ENCODE results near the gene ACTA1. TPM values are rescaled to one million over a fixed set of nuclear protein-coding genes. Genes with fewer than 3 reads are reported as not detected.

ACTA1 gene
- total and polyA plus RNA-seq, 2 experiments from 2014 or later: 0.28 to 0.33 TPM

- no peaks in the 10 kb centered on the region for H3K79me2 ChIP-seq
- no peaks in the 10 kb centered on the region for H3K4me1 ChIP-seq (ENCODE audit: insufficient read depth)
- H3K9me2 ChIP-seq (replicated peaks; ENCODE audit: insufficient read depth): no peaks in the 10 kb centered on the region
- TF ChIP-seq EZH2 (IDR thresholded peaks at IDR 0.05; ENCODE audit: borderline replicate concordance): no peak
- TF ChIP-seq EZH2phosphoT487 (IDR thresholded peaks at IDR 0.05; ENCODE audit: low read depth, severe bottlenecking, unreplicated experiment): no peak
- no peak for TF ChIP-seq CTCF (IDR thresholded peaks at IDR 0.05; ENCODE audit: poor library complexity)
- no peak overlapping the region for H3K4me3 ChIP-seq
- H3K27ac ChIP-seq: no peak overlapping the region
- H4K20me1 ChIP-seq (ENCODE audit: insufficient read depth, poor library complexity, severe bottlenecking): no peaks in the 10 kb centered on the region
- H3K9me3 ChIP-seq (ENCODE audit: low read depth): no peaks in the 10 kb centered on the region
- no peaks in the 10 kb centered on the region for H3K27me3 ChIP-seq
- 93% methylated on average over 4 of the region's 4 CpGs for WGBS (ENCODE audit: low lambda C conversion rate, missing lambda C conversion rate)
- H3K4me2 ChIP-seq: no peak overlapping the region
- no peak overlapping the region for H2AFZ ChIP-seq
- no peaks in the 10 kb centered on the region for H3K36me3 ChIP-seq (replicated peaks; ENCODE audit: insufficient read depth, low read depth)
- no peak for DNase-seq (ENCODE audit: low spot score)
Observed at GRCh38 chr1:229457436-229457835, 23.5 kb upstream of the ACTA1 start.

DNA sequence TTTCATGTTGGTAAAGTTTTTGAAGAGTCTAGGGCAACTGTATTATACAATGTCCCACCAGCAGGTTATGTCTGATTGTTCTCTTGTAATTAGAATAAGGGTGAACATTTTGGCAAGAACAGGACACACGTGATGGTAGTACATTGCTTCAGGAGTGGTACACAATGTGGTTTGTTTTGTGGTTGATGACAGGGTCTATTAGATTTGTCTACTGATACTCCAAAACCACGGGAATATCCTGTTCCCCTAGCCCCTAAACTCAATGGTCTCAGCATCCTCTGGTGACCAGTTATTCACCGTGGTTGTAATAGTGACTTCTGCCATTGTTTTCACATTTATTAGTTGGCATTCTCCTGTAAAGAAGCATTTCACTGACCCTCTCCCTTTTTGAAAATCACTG, 22.1 kb upstream of the ACTA1 start:
- DNase-seq (ENCODE audit: low spot score): no peak
- no peaks in the 10 kb centered on the region for H3K4me1 ChIP-seq (ENCODE audit: insufficient read depth)
- no peak overlapping the region for H3K4me2 ChIP-seq
- H3K9me2 ChIP-seq (replicated peaks; ENCODE audit: insufficient read depth): no peaks in the 10 kb centered on the region
- H2AFZ ChIP-seq: no peak overlapping the region
- TF ChIP-seq EZH2phosphoT487 (IDR thresholded peaks at IDR 0.05; ENCODE audit: low read depth, severe bottlenecking, unreplicated experiment) (no peak), EZH2 (IDR thresholded peaks at IDR 0.05; ENCODE audit: borderline replicate concordance) (no peak), CTCF (IDR thresholded peaks at IDR 0.05; ENCODE audit: poor library complexity) (no peak)
- no peaks in the 10 kb centered on the region for H3K79me2 ChIP-seq
- no peak overlapping the region for H3K27ac ChIP-seq
- no peaks in the 10 kb centered on the region for H3K36me3 ChIP-seq (replicated peaks; ENCODE audit: insufficient read depth, low read depth)
- H3K4me3 ChIP-seq: no peak overlapping the region
- 96% methylated on average over 3 of the region's 3 CpGs for WGBS (ENCODE audit: low lambda C conversion rate, missing lambda C conversion rate)
- H3K9me3 ChIP-seq (ENCODE audit: low read depth): no peaks in the 10 kb centered on the region
- no peaks in the 10 kb centered on the region for H4K20me1 ChIP-seq (ENCODE audit: insufficient read depth, poor library complexity, severe bottlenecking)
- no peaks in the 10 kb centered on the region for H3K27me3 ChIP-seq

DNA sequence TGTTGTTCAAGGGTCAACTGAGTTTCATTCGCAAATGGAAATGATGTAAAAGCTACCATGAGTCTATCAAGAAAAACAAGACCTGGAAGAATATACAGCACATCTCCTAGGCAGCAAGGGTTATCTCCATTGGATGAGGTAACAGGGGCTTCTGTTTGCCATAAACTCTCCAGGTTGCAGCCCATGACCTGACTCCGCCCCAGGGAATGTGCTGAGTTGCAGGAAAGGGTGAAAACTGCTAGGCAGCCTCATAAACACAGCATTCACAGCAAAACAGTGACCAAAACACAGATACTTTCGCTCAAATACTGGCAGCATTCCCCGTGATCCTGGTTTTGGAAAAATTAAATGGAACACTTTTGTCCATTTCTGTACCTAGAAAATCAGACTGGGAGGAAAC, 20.2 kb upstream of the ACTA1 start:
- H3K27ac ChIP-seq: no peak overlapping the region
- no peaks in the 10 kb centered on the region for H3K27me3 ChIP-seq
- H3K36me3 ChIP-seq (replicated peaks; ENCODE audit: insufficient read depth, low read depth): no peaks in the 10 kb centered on the region
- no peaks in the 10 kb centered on the region for H3K9me2 ChIP-seq (replicated peaks; ENCODE audit: insufficient read depth)
- no peaks in the 10 kb centered on the region for H4K20me1 ChIP-seq (ENCODE audit: insufficient read depth, poor library complexity, severe bottlenecking)
- TF ChIP-seq CTCF (IDR thresholded peaks at IDR 0.05; ENCODE audit: poor library complexity) (no peak), EZH2phosphoT487 (IDR thresholded peaks at IDR 0.05; ENCODE audit: low read depth, severe bottlenecking, unreplicated experiment) (no peak), EZH2 (IDR thresholded peaks at IDR 0.05; ENCODE audit: borderline replicate concordance) (no peak)
- H3K4me1 ChIP-seq (ENCODE audit: insufficient read depth): no peaks in the 10 kb centered on the region
- H3K9me3 ChIP-seq (ENCODE audit: low read depth): no peaks in the 10 kb centered on the region
- H3K4me2 ChIP-seq: no peak overlapping the region
- no peaks in the 10 kb centered on the region for H3K79me2 ChIP-seq
- DNase-seq (ENCODE audit: low spot score): peak; percentile 48
- no peak overlapping the region for H3K4me3 ChIP-seq
- H2AFZ ChIP-seq: no peak overlapping the region
- 87% methylated on average over 4 of the region's 4 CpGs for WGBS (ENCODE audit: low lambda C conversion rate, missing lambda C conversion rate)

All from hepatocyte (in vitro differentiated cells).